HepG2 (cell line): ENCODE data around the gene TYMP. TPM values are rescaled to one million over a fixed set of nuclear protein-coding genes. Genes with fewer than 3 reads are reported as not detected.

Experiments used
- AGO2 ChIP-seq: fragments of 200-400 bp; formaldehyde crosslinking; optimal IDR thresholded peaks from 2 replicates; pipeline ENCODE3; 2017; ENCODE audit warnings: mild to moderate bottlenecking, low read depth, low read length, moderate library complexity
- AHDC1 ChIP-seq: sonication (generic); formaldehyde crosslinking; IDR thresholded peaks from 2 replicates; pipeline ENCODE4 v1.5.1; 2020; ENCODE audit warnings: mild to moderate bottlenecking, missing genetic modification reagents, borderline replicate concordance
- DR1 ChIP-seq: sonication (generic); formaldehyde crosslinking; IDR thresholded peaks from 2 replicates; pipeline ENCODE4 v1.8.0; 2021; ENCODE audit warnings: mild to moderate bottlenecking, missing genetic modification reagents, inconsistent platforms
- FOXA3 ChIP-seq: IDR thresholded peaks from 2 replicates; pipeline ENCODE4 v1.6.1; 2016; ENCODE audit warnings: missing genetic modification reagents, missing compliant biosample characterization
- KDM4B ChIP-seq: sonication (generic); formaldehyde crosslinking; IDR thresholded peaks from 2 replicates; pipeline ENCODE4 v1.4.0; 2020; ENCODE audit warnings: missing genetic modification reagents
- KLF12 ChIP-seq: sonication (generic); formaldehyde crosslinking; IDR thresholded peaks from 2 replicates; pipeline ENCODE4 v1.4.0; 2020; ENCODE audit warnings: missing genetic modification reagents, borderline replicate concordance
- MEF2D ChIP-seq: sonication (generic); formaldehyde crosslinking; IDR thresholded peaks from 2 replicates; pipeline ENCODE4 v1.5.1; 2020; ENCODE audit warnings: mild to moderate bottlenecking, missing genetic modification reagents
- MNT ChIP-seq: fragments of 450-650 bp; IDR thresholded peaks from 2 replicates; pipeline ENCODE4 v1.6.1; 2016
- NFKBIZ ChIP-seq: IDR thresholded peaks from 2 replicates; pipeline ENCODE4 v1.6.1; 2018; ENCODE audit warnings: missing genetic modification reagents, missing compliant biosample characterization
- TEAD3 ChIP-seq: optimal IDR thresholded peaks from 2 replicates; pipeline ENCODE3; 2016; ENCODE audit warnings: borderline replicate concordance
- TEF ChIP-seq: sonication (generic); formaldehyde crosslinking; IDR thresholded peaks from 2 replicates; pipeline ENCODE4 v1.5.0; 2020; ENCODE audit warnings: missing genetic modification reagents
- ZBTB44 ChIP-seq: sonication (generic); formaldehyde crosslinking; IDR thresholded peaks from 2 replicates; pipeline ENCODE4 v1.4.0; 2020; ENCODE audit warnings: missing genetic modification reagents
- ZNF383 ChIP-seq: sonication (generic); formaldehyde crosslinking; IDR thresholded peaks from 2 replicates; pipeline ENCODE4 v1.4.0; 2020; ENCODE audit warnings: missing genetic modification reagents, mild to moderate bottlenecking, borderline replicate concordance
- ZNF460 ChIP-seq: sonication (generic); formaldehyde crosslinking; IDR thresholded peaks from 2 replicates; pipeline ENCODE4 v1.5.1; 2020; ENCODE audit warnings: missing genetic modification reagents, mild to moderate bottlenecking, borderline replicate concordance
- ZNF543 ChIP-seq: sonication (generic); formaldehyde crosslinking; IDR thresholded peaks from 2 replicates; pipeline ENCODE4 v1.4.0; 2020; ENCODE audit warnings: mild to moderate bottlenecking, missing genetic modification reagents
- ZNF574 ChIP-seq: sonication (generic); formaldehyde crosslinking; IDR thresholded peaks from 2 replicates; pipeline ENCODE4 v1.4.0; 2020; ENCODE audit warnings: missing genetic modification reagents
- polyA plus RNA-seq, 8 experiments: library from polyadenylated mRNA; depleted of rRNA in 3 of 8; stranded (reverse) in 7 of 8; unstranded in 1 of 8; fragments of >200 nt; fragmentation: Illumina TruSeq in 4 of 8; extraction: Trizol in 4 of 8; gene quantifications; 2 replicates each; pipeline versions ENCODE4 v1.2.1 to v1.2.3, GENCODE V29; 2011 to 2016; ENCODE audit warnings: low read depth in 4 of 8, missing spikeins in 1 of 8, mixed read lengths in 1 of 8; ENCODE audit not compliant: insufficient read depth in 1 of 8
- total RNA-seq, 5 experiments: library from RNA; depleted of rRNA; stranded (reverse); fragments of >200 nt; fragmentation: Illumina TruSeq; extraction: Trizol; gene quantifications; 2 replicates each; pipeline ENCODE4 v1.2.3, GENCODE V29; 2016; ENCODE audit warnings: low read depth in 1 of 5

TYMP gene
- total and polyA plus RNA-seq, 2 of the 13 experiments (the other 11 are each of a cell fraction or from before 2014, with no cell fraction given): 3.9 to 4.3 TPM

GRCh38 chr22:50485221-50486131 is 44.3 kb downstream of the TYMP start (continued):
- TF ChIP-seq AHDC1: peak; percentile 57; the same call in 1 of the 2 replicates
- no peak for TF ChIP-seq KLF12 (CRISPR knock-in tag)
- 0 out of 2 replicates have a peak, but pooled peaks have one; percentile 46 for TF ChIP-seq FOXA3 (CRISPR knock-in tag)
- TF ChIP-seq ZBTB44 (CRISPR knock-in tag): no peak
- TF ChIP-seq TEAD3: peak; percentile 34
- peak; percentile 59 for TF ChIP-seq ZNF574 (CRISPR knock-in tag)
- TF ChIP-seq ZNF543 (CRISPR knock-in tag): peak; percentile 61
- TF ChIP-seq DR1 (CRISPR knock-in tag): no peak
- no peak for TF ChIP-seq KDM4B (CRISPR knock-in tag)
- TF ChIP-seq ZNF460 (CRISPR knock-in tag): no peak
- TF ChIP-seq MNT: peak; percentile 89
- TF ChIP-seq MEF2D: peak; percentile 59
- TF ChIP-seq ZNF383 (CRISPR knock-in tag): no peak
- TF ChIP-seq NFKBIZ (CRISPR knock-in tag): 0 out of 2 replicates have a peak, but pooled peaks have one; percentile 21
- no peak for TF ChIP-seq TEF (CRISPR knock-in tag)
- TF ChIP-seq AGO2: peak; percentile 83
